GM10248 (cell line): ENCODE results near the gene WWC2.

Source experiments
- CTCF ChIA-PET: fragments of 300-600 bp; sonication (Branson Sonifier 250); formaldehyde crosslinking; extraction: SDS; loops from one replicate; lab custom pipeline; 2021; ENCODE audit warnings: antibody characterized with exemption; lab: Yijun Ruan, JAX
- POLR2A ChIA-PET: fragments of 350-650 bp; sonication (Branson Sonifier 250); formaldehyde crosslinking; extraction: SDS; loops from one replicate; lab custom pipeline; 2020; ENCODE audit warnings: antibody characterized with exemption; lab: Yijun Ruan, JAX
- DNase-seq: peaks from one replicate; pipeline ENCODE4 v3.0.0; 2012; ENCODE audit errors: extremely low spot score
- CTCF ChIP-seq: IDR thresholded peaks from 2 replicates; pipeline ENCODE4 v1.5.1; 2012; ENCODE audit warnings: mild to moderate bottlenecking, low read depth; ENCODE audit errors: extremely low read depth, missing control alignments, control extremely low read depth

WWC2 gene

GRCh38 chr4:183333983-183334382 lies 234.9 kb downstream of the WWC2 start:
- no peak for TF ChIP-seq CTCF
- POLR2A ChIA-PET, result no interaction called here
- CTCF ChIA-PET, result no interaction called here
- no peak for DNase-seq

- POLR2A ChIA-PET, result no interaction called here
- CTCF ChIA-PET, result no interaction called here
- no peak for TF ChIP-seq CTCF
- no peak for DNase-seq
These were observed 236.4 kb downstream of the WWC2 start for GRCh38 chr4:183335369-183335940.

GRCh38 chr4:183337349-183337748 lies 238.3 kb downstream of the WWC2 start:
- ChIA-PET POLR2A (no interaction called here), CTCF (no interaction called here)
- no peak for DNase-seq
- no peak for TF ChIP-seq CTCF

- no peak for DNase-seq
- POLR2A ChIA-PET, result no interaction called here
- no peak for TF ChIP-seq CTCF
- CTCF ChIA-PET, result no interaction called here
These were observed 238.8 kb downstream of the WWC2 start for GRCh38 chr4:183337833-183338232.

- no peak for DNase-seq
- ChIA-PET CTCF (no interaction called here), POLR2A (no interaction called here)
- no peak for TF ChIP-seq CTCF
These were observed 243.8 kb downstream of the WWC2 start for GRCh38 chr4:183342541-183343533.

GRCh38 chr4:183343730-183344129 lies 244.7 kb downstream of the WWC2 start:
- no peak for TF ChIP-seq CTCF
- ChIA-PET POLR2A (no interaction called here), CTCF (no interaction called here)
- DNase-seq, result no peak
